ENCODE results near the gene DNAJC18. TPM values are rescaled to one million over a fixed set of nuclear protein-coding genes. Genes with fewer than 3 reads are reported as not detected.

The DNAJC18 gene
- total RNA-seq, 1 experiment from 2014 or later: 4.4 TPM

DNA sequence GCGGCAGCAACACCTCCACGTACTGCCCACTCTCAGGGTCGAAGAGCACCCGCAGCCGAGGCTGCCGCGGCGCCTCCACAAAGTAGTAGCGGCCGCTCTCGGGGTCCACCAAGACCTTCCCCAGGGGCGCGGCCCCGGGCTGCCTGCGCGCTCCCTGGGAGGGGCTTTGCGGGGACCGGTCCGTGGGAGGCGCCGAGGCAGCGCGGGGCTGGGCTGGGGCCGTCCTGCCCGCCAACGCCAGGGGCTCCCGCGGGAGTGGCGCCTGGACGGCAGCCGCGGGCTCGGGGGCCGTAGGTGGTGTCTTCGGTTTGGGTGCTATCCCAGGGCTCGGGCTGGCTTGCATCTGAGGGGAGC is 47.0 kb downstream of the DNAJC18 start:
- ChIA-PET CTCF (interaction anchor here (0.7 kb wide), 1 partner anchor 19 kb away, joined by 3 read pairs; no protein-coding TSS in a partner anchor), POLR2A (ENCODE audit: unreplicated experiment) (interaction anchor here (0.7 to 1.0 kb wide), 2 partner anchors 98 to 817 kb away, joined by 3 read pairs; partner anchors contain the start of genes HSPA9 and MATR3)
- peak overlapping the region; percentile 94 for H3K4me2 ChIP-seq (ENCODE audit: low read length)
- TF ChIP-seq EZH2 (IDR thresholded peaks at IDR 0.05; ENCODE audit: low read length, unreplicated experiment) (no peak), EZH2phosphoT487 (IDR thresholded peaks at IDR 0.05; ENCODE audit: borderline replicate concordance, low read length) (no peak)
- TF ChIP-seq, protein P1, sequence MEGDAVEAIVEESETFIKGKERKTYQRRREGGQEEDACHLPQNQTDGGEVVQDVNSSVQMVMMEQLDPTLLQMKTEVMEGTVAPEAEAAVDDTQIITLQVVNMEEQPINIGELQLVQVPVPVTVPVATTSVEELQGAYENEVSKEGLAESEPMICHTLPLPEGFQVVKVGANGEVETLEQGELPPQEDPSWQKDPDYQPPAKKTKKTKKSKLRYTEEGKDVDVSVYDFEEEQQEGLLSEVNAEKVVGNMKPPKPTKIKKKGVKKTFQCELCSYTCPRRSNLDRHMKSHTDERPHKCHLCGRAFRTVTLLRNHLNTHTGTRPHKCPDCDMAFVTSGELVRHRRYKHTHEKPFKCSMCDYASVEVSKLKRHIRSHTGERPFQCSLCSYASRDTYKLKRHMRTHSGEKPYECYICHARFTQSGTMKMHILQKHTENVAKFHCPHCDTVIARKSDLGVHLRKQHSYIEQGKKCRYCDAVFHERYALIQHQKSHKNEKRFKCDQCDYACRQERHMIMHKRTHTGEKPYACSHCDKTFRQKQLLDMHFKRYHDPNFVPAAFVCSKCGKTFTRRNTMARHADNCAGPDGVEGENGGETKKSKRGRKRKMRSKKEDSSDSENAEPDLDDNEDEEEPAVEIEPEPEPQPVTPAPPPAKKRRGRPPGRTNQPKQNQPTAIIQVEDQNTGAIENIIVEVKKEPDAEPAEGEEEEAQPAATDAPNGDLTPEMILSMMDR (conservative IDR thresholded peaks at IDR 0.05; ENCODE audit: low read depth, low read length): no peak
- peak overlapping the region; percentile 98 for H3K27ac ChIP-seq (ENCODE audit: low read length)
- peak overlapping the region; percentile 87 for H3K4me3 ChIP-seq (ENCODE audit: low read length)
- no peaks in the 10 kb centered on the region for H3K36me3 ChIP-seq (ENCODE audit: low read depth, low read length)
- intact Hi-C loops (cut with micrococcal nuclease): loop anchor here (1.0 kb wide), 1 partner anchor 104 kb away; no protein-coding TSS in a partner anchor
- no TSS peak for BruUV-seq (replicated peaks)
- no peaks in the 10 kb centered on the region for H3K9me3 ChIP-seq (ENCODE audit: low read length)
- H3K9me2 ChIP-seq (replicated peaks; ENCODE audit: low read length): no peaks in the 10 kb centered on the region
- no peaks in the 10 kb centered on the region for H3K27me3 ChIP-seq (ENCODE audit: low read length)
- H4K20me1 ChIP-seq (ENCODE audit: low read length): no peaks in the 10 kb centered on the region
- H3K79me2 ChIP-seq (ENCODE audit: low read length): peaks cover 28% of the 10 kb centered on the region
- H2AFZ ChIP-seq (ENCODE audit: low read length): peak overlapping the region; percentile 14; the same call in 1 of the 2 replicates
- H3K4me1 ChIP-seq (ENCODE audit: insufficient read depth, low read length): peaks cover 20% of the 10 kb centered on the region
- ATAC-seq (peak; percentile 47), DNase-seq (no peak)
- H3K9ac ChIP-seq (ENCODE audit: low read length): peak overlapping the region; percentile 99
- no peaks in the 10 kb centered on the region for H3F3A ChIP-seq (ENCODE audit: low read length, unreplicated experiment)

DNA sequence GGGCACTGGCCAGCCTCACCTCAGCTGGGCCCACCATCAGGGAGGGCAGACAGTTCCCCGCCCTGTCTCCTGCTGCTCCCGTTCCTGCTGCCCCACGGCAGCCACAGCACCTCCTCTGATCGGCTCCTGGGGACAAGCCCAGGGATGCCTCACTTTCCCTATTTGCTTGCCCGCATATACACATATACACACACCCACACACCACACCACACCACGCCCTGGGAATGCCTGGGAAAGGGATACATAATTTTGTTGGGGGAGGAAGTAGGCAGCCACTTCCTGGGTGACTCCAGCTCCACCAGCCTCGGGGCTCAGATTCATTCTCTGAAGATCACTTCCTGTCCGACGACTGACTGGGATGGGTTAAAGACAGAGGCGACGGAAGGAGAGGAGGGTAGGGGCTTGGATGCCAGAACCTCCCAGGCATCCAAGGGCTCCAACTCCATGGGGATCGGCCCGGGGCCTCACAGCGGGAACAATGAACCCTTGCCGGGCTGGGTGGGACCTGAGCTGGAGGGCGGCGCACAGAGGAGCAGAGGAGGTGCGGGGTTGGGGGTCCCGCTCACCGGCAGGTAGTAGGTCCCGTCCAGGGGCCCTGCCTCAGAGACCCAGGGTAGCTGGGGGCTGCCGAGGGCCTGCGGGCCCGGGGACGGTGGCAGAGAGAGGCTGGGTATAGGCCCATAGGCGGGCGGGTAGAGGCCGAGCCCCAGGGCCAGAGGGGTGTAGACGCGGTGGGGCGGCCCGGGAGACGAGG is 47.6 kb downstream of the DNAJC18 start:
- H3K4me1 ChIP-seq (ENCODE audit: insufficient read depth, low read length): peaks cover 20% of the 10 kb centered on the region
- H3K9me3 ChIP-seq (ENCODE audit: low read length): no peaks in the 10 kb centered on the region
- CTCF ChIA-PET: interaction anchor here (0.6 kb wide), 1 partner anchor 816 kb away, joined by 3 read pairs; no protein-coding TSS in a partner anchor
- no peaks in the 10 kb centered on the region for H4K20me1 ChIP-seq (ENCODE audit: low read length)
- POLR2A ChIA-PET (ENCODE audit: unreplicated experiment): interaction anchor here (0.7 to 1.1 kb wide), 5 partner anchors 18 to 816 kb away, joined by 3 to 9 read pairs (median 3); partner anchors contain the start of genes HSPA9, MATR3 and PAIP2
- peak overlapping the region; percentile 94 for H3K4me2 ChIP-seq (ENCODE audit: low read length)
- H3F3A ChIP-seq (ENCODE audit: low read length, unreplicated experiment): no peaks in the 10 kb centered on the region
- H3K27me3 ChIP-seq (ENCODE audit: low read length): no peaks in the 10 kb centered on the region
- peak overlapping the region; percentile 14; the same call in 1 of the 2 replicates for H2AFZ ChIP-seq (ENCODE audit: low read length)
- DNase-seq (peak; percentile 92), ATAC-seq (peak; percentile 65)
- intact Hi-C loops (cut with micrococcal nuclease): loop anchor here (1.0 kb wide), 3 partner anchors 18 to 103 kb away; partner anchors contain the start of gene PAIP2
- peak overlapping the region; percentile 98 for H3K27ac ChIP-seq (ENCODE audit: low read length)
- BruUV-seq (replicated peaks): TSS peak; percentile 90
- no peaks in the 10 kb centered on the region for H3K36me3 ChIP-seq (ENCODE audit: low read depth, low read length)
- H3K79me2 ChIP-seq (ENCODE audit: low read length): peaks cover 28% of the 10 kb centered on the region
- TF ChIP-seq EZH2 (IDR thresholded peaks at IDR 0.05; ENCODE audit: low read length, unreplicated experiment) (no peak), EZH2phosphoT487 (IDR thresholded peaks at IDR 0.05; ENCODE audit: borderline replicate concordance, low read length) (no peak)
- TF ChIP-seq, protein P1 (conservative IDR thresholded peaks at IDR 0.05; ENCODE audit: low read depth, low read length): no peak
- no peaks in the 10 kb centered on the region for H3K9me2 ChIP-seq (replicated peaks; ENCODE audit: low read length)
- H3K9ac ChIP-seq (ENCODE audit: low read length): peak overlapping the region; percentile 99
- H3K4me3 ChIP-seq (ENCODE audit: low read length): peak overlapping the region; percentile 87

Data from PC-3 (cell line).